Esophagus squamous epithelium (tissue), 5 donors: ENCODE measurements around the gene CDK8. TPM values are rescaled to one million over a fixed set of nuclear protein-coding genes. Genes with fewer than 3 reads are reported as not detected.
A peak's percentile ranks its signal among the peaks of the same experiment; 100 is the strongest.

Experiments used
- DNase-seq: peaks from one replicate; lab custom pipeline; 2025; lab: John Stamatoyannopoulos, UW
- H3K27ac ChIP-seq, 4 donors: fragments of 200-600 bp; sonication (generic); one replicate each; pipeline ENCODE4 v1.5.1; 2016 to 2019; ENCODE audit warnings: mild to moderate bottlenecking in 1 of 4
- H3K27me3 ChIP-seq, 4 donors: fragments of 200-600 bp; sonication (generic); 1 replicate in 3 of 4; 2 replicates in 1 of 4; pipeline versions ENCODE4 v1.5.1 to v1.6.0; 2017 to 2021; ENCODE audit warnings: antibody characterized with exemption in 1 of 4
- H3K36me3 ChIP-seq, 3 donors: fragments of 200-600 bp; sonication (generic); one replicate each; pipeline ENCODE4 v1.5.1; 2016 to 2019
- H3K4me1 ChIP-seq, 3 donors: fragments of 200-600 bp; sonication (generic); one replicate each; pipeline ENCODE4 v1.5.1; 2017 to 2019
- H3K4me3 ChIP-seq, 4 donors: fragments of 200-600 bp; sonication (generic); 1 replicate in 3 of 4; 2 replicates in 1 of 4; pipeline ENCODE4 v1.5.1; 2016 to 2019; ENCODE audit warnings: mild to moderate bottlenecking in 2 of 4, moderate library complexity in 1 of 4
- H3K9me3 ChIP-seq, 3 donors: fragments of 200-600 bp; sonication (generic); one replicate each; pipeline ENCODE4 v1.5.1; 2016 to 2019
- POLR2A ChIP-seq, 4 donors: fragments of 450-650 bp; IDR thresholded peaks; one replicate each; pipeline ENCODE4 v1.6.1; 2017; ENCODE audit warnings: antibody characterized with exemption in 4 of 4, mild to moderate bottlenecking in 4 of 4, moderate library complexity in 3 of 4
- WGBS, 2 donors: methylation state at CpG; one replicate each; pipeline ENCODE4 v1.1.5; 2018; 5-methylcytosine and 5-hydroxymethylcytosine counted together
- intact Hi-C: fragments of 100-400 bp; cut with DNase I; formaldehyde crosslinking; loops from one replicate; pipeline ENCODE4 v1.15.0; 2022
- total RNA-seq, 4 donors: library from RNA; depleted of rRNA; stranded (reverse); fragments of >200 nt; gene quantifications; one replicate each; pipeline ENCODE4 v1.1.0, GENCODE V29; 2016
- TF ChIP-seq, protein P1 (sequence below), 6 experiments: fragments of 450-650 bp in 4 of 6; fragments of 200-600 bp in 2 of 6; sonication (generic) in 2 of 6; IDR thresholded peaks; one replicate each; pipeline ENCODE4 v1.5.1; 2016 to 2019; ENCODE audit warnings: antibody characterized with exemption in 6 of 6, mild to moderate bottlenecking in 4 of 6, moderate library complexity in 4 of 6
- donor health status: DM: yes; HTN: yes; CAD: no.

CDK8 gene
- total RNA-seq, 4 donors from 2014 or later, result 8.0 to 16.8 (median 12.7) TPM

DNA sequence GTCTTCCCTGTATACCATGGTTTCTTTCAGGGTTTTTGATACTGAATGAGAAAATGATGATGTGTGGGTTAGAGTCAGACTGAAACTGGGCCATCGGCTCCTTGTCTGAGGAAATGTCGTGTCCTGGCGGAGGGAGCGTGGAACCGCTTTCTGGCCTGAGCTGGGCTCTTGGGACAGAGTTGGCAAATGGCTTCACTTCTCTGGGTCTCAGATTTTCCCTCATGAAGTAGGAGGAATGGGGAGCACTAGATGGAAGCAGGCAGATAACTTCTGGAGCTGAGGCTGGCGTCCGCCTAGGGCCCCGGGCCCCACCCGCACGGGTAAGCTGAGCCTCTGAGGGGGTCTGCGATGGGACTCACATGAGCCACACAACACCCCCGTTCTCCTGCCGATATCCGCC lies 170.3 kb downstream of the CDK8 start:
- intact Hi-C loops, result no loop called here
- H3K4me1 ChIP-seq, result peaks cover 0 to 14% (median 4%) of the 10 kb centered on the region in 3 donors
- H3K36me3 ChIP-seq, result no peaks in the 10 kb centered on the region
- no peak for DNase-seq
- H3K27ac ChIP-seq, result peak overlapping the region; percentile 35 to 83 (median 70)
- 77 to 94% methylated on average over 6 to 7 of the region's 14 CpGs for WGBS, 2 donors
- H3K4me3 ChIP-seq, result no peak overlapping the region
- no peaks in the 10 kb centered on the region for H3K9me3 ChIP-seq
- H3K27me3 ChIP-seq, result peaks cover 0 to 5% (median 0%) of the 10 kb centered on the region in 4 donors
- TF ChIP-seq, protein P1, sequence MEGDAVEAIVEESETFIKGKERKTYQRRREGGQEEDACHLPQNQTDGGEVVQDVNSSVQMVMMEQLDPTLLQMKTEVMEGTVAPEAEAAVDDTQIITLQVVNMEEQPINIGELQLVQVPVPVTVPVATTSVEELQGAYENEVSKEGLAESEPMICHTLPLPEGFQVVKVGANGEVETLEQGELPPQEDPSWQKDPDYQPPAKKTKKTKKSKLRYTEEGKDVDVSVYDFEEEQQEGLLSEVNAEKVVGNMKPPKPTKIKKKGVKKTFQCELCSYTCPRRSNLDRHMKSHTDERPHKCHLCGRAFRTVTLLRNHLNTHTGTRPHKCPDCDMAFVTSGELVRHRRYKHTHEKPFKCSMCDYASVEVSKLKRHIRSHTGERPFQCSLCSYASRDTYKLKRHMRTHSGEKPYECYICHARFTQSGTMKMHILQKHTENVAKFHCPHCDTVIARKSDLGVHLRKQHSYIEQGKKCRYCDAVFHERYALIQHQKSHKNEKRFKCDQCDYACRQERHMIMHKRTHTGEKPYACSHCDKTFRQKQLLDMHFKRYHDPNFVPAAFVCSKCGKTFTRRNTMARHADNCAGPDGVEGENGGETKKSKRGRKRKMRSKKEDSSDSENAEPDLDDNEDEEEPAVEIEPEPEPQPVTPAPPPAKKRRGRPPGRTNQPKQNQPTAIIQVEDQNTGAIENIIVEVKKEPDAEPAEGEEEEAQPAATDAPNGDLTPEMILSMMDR (IDR thresholded peaks at IDR 0.05), result no peak
- TF ChIP-seq POLR2A (IDR thresholded peaks at IDR 0.05), result no peak

DNA sequence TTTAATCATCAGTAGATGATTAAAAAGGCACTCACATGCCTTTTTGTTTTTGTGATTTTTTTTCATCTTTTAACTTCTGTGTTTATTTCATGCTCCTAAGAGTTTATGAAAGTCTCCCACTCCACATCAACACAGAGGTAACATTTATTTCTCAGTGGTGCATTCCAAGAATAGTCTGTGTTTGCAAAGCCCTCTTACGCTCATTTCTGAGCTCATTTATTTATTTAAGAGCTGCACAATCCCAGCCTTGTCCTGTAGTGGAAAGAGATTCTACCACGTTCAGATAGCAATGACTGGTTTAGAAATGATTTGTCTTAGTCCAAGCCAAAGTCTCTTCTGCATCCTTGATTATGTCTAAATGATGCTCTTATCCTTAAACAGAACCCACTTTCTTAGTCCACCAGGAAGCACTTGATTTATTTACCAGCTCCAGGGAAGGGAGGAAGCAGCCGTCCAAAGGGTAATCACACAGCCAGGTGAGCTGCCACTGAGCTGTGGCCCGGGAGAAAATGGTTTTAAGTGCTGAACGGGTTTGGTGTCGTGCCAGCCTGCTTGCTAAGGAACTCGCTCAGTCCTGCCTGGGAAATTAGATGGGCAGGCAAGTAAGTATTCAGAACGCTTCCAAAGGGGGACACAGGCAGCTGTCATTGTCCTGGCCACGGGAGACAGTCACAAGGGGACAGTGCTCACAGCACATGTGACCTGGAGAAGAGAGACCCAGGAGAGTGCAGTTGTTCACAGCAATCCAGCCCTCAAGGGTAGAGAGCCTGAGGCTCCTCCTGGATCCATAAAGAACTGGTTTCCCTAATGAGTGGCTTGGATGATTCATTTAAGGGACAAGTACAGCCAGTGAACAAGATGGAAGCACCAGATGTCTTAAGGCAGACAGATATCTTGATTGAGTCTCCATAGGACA lies 171.8 kb downstream of the CDK8 start:
- Histone ChIP-seq H3K4me3 (no peak overlapping the region), H3K27ac (peak overlapping the region in 3 of 4 donors; percentile 55 to 79 (median 60)), H3K27me3 (peaks cover 0 to 5% (median 0%) of the 10 kb centered on the region in 4 donors), H3K4me1 (peaks cover 0 to 14% (median 4%) of the 10 kb centered on the region in 3 donors), H3K9me3 (no peaks in the 10 kb centered on the region), H3K36me3 (no peaks in the 10 kb centered on the region)
- intact Hi-C loops, result no loop called here
- TF ChIP-seq POLR2A (IDR thresholded peaks at IDR 0.05), result no peak
- TF ChIP-seq, protein P1 (IDR thresholded peaks at IDR 0.05), result no peak
- DNase-seq, result no peak
- 25 to 29% methylated on average over 6 to 8 of the region's 9 CpGs for WGBS, 2 donors

DNA sequence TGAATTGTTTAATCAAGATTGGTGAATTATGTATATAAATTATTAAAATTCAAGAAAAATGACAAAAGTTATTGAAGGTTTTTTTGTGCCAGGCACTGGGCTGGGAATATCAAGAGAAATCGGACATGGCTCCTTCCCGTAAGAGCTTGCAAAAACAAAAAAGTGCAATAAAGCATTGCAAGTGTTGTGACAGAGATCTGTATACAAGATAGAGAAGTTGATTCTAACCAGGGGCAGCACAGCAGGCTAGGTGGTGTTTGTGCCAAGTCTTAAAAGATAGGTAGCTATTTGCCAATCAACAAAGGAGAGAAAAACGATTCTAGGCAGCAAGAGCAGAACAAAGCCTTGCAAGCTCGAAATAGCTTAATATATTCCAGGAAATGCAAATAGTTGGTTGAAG lies 179.8 kb downstream of the CDK8 start:
- Histone ChIP-seq H3K36me3 (no peaks in the 10 kb centered on the region), H3K4me1 (no peaks in the 10 kb centered on the region), H3K27me3 (no peaks in the 10 kb centered on the region), H3K4me3 (no peak overlapping the region), H3K27ac (no peak overlapping the region), H3K9me3 (peaks cover 0 to 29% (median 27%) of the 10 kb centered on the region in 3 donors)
- DNase-seq, result no peak
- 55 to 63% methylated on average over 4 of the region's 4 CpGs for WGBS, 2 donors
- intact Hi-C loops, result no loop called here
- no peak for TF ChIP-seq POLR2A (IDR thresholded peaks at IDR 0.05)
- TF ChIP-seq, protein P1 (IDR thresholded peaks at IDR 0.05), result no peak

DNA sequence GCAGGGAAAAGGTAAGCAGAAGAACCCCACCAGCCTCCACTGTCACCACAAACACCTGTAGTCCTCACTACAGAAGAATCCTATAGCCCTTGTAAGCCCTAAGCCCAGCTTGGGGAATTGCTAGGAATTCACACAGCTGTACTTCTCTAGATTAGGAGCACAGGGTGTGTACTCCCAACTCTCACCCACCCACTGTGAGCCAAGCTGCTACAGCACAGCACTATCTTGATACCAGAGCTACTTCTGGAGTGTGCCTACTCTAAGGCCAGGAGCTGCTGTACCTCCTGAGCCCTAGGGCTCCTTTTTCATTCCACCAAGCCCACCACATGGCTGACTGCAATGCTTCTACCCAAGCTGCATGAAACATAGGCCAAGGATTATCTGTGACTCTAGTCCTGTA lies 181.2 kb downstream of the CDK8 start:
- Histone ChIP-seq H3K4me3 (no peak overlapping the region), H3K27ac (no peak overlapping the region), H3K27me3 (no peaks in the 10 kb centered on the region), H3K4me1 (no peaks in the 10 kb centered on the region), H3K9me3 (peaks cover 0 to 29% (median 27%) of the 10 kb centered on the region in 3 donors), H3K36me3 (no peaks in the 10 kb centered on the region)
- intact Hi-C loops, result no loop called here
- no peak for DNase-seq
- no peak for TF ChIP-seq POLR2A (IDR thresholded peaks at IDR 0.05)
- TF ChIP-seq, protein P1 (IDR thresholded peaks at IDR 0.05), result no peak

DNA sequence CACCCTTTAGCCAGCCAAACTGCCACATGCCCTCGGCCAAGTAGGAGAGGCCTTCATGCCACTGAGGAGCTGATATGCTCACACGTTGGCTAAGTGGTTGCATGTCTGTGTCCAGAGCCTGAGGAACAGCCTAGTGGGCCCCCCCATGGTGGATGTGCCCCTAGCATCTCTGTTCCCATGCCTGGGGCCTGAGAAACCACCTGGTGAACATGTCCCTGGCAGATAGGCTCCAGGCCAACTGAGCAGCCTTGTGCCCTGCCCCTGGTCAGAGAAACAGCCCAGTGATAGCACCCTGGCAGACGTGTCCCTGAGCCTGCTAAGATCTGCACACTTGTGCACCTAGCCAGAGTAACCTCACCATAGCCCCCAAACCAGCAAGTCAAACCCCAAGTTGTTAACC lies 181.7 kb downstream of the CDK8 start:
- TF ChIP-seq, protein P1 (IDR thresholded peaks at IDR 0.05), result no peak
- no peak for TF ChIP-seq POLR2A (IDR thresholded peaks at IDR 0.05)
- no peak overlapping the region for H3K4me3 ChIP-seq
- H3K4me1 ChIP-seq, result no peaks in the 10 kb centered on the region
- intact Hi-C loops, result no loop called here
- H3K36me3 ChIP-seq, result no peaks in the 10 kb centered on the region
- 100% methylated on average over 1 of the region's 3 CpGs; no CpG with 5 or more reads in 1 of the 2 donors for WGBS, 2 donors
- DNase-seq, result no peak
- no peak overlapping the region for H3K27ac ChIP-seq
- H3K27me3 ChIP-seq, result no peaks in the 10 kb centered on the region
- peaks cover 0 to 29% (median 27%) of the 10 kb centered on the region in 3 donors for H3K9me3 ChIP-seq
